Thymus (tissue), 11 donors: ENCODE data around the gene CDKN2B-AS1. TPM values are rescaled to one million over a fixed set of nuclear protein-coding genes. Genes with fewer than 3 reads are reported as not detected.

ENCODE experiments used
- DNase-seq, 9 donors: peaks; one replicate each; pipeline ENCODE4 v3.0.0-alpha.2; 2013; ENCODE audit warnings: low spot score in 9 of 9, low read depth in 6 of 9, missing footprints in 1 of 9
- H3K27ac ChIP-seq, 2 donors: one replicate each; pipeline ENCODE4 v1.5.1; 2013; ENCODE audit warnings: control low read depth in 1 of 2, low read depth in 1 of 2, low read length in 1 of 2, mild to moderate bottlenecking in 1 of 2, moderate library complexity in 1 of 2
- H3K27me3 ChIP-seq, 2 donors: one replicate each; pipeline ENCODE4 v1.5.1; 2013; ENCODE audit warnings: low read length in 1 of 2; ENCODE audit not compliant: control insufficient read depth in 2 of 2, insufficient read depth in 1 of 2
- H3K36me3 ChIP-seq, 2 donors: one replicate each; pipeline ENCODE4 v1.5.1; 2013; ENCODE audit warnings: low read length in 1 of 2, mild to moderate bottlenecking in 1 of 2, moderate library complexity in 1 of 2; ENCODE audit not compliant: control insufficient read depth in 2 of 2, insufficient read depth in 2 of 2
- H3K4me1 ChIP-seq, 2 donors: one replicate each; pipeline ENCODE4 v1.5.1; 2013; ENCODE audit warnings: low read length in 2 of 2; ENCODE audit not compliant: control insufficient read depth in 2 of 2, insufficient read depth in 2 of 2
- H3K4me3 ChIP-seq, 2 donors: one replicate each; pipeline ENCODE4 v1.5.1; 2013; ENCODE audit warnings: low read length in 2 of 2, control low read depth in 1 of 2, mild to moderate bottlenecking in 1 of 2
- H3K9me3 ChIP-seq, 2 donors: one replicate each; pipeline ENCODE4 v1.5.1; 2013; ENCODE audit warnings: low read length in 1 of 2, mild to moderate bottlenecking in 1 of 2; ENCODE audit not compliant: control insufficient read depth in 2 of 2, insufficient read depth in 1 of 2
- WGBS: extraction: QIAGEN DNeasy Blood & Tissue Kit; methylation state at CpG from one replicate; pipeline ENCODE4 v1.1.7; 2013; 5-methylcytosine and 5-hydroxymethylcytosine counted together
- polyA plus RNA-seq: library from polyadenylated mRNA; stranded (reverse); fragments of 200-250 nt; gene quantifications from one replicate; pipeline ENCODE4 v1.2.3, GENCODE V29; 2013
- total RNA-seq: library from RNA; stranded (reverse); fragments of 120-200 nt; gene quantifications from one replicate; pipeline ENCODE4 v1.2.4, GENCODE V29; 2013
- donor health status: healthy.

CDKN2B-AS1 gene
- total and polyA plus RNA-seq, 2 donors: 0.61 to 1.2 TPM

GRCh38 chr9:22114956-22115355, 120.4 kb downstream of the CDKN2B-AS1 start:
- Histone ChIP-seq H3K27me3 (peaks cover 0 to 3% of the 10 kb centered on the region in 2 donors), H3K9me3 (no peaks in the 10 kb centered on the region), H3K4me3 (no peak overlapping the region), H3K4me1 (no peaks in the 10 kb centered on the region), H3K36me3 (no peaks in the 10 kb centered on the region), H3K27ac (no peak overlapping the region)
- DNase-seq: no peak

- H3K4me1 ChIP-seq: no peaks in the 10 kb centered on the region
- no peak overlapping the region for H3K27ac ChIP-seq
- H3K9me3 ChIP-seq: no peaks in the 10 kb centered on the region
- H3K36me3 ChIP-seq: no peaks in the 10 kb centered on the region
- DNase-seq: no peak
- no peak overlapping the region for H3K4me3 ChIP-seq
- H3K27me3 ChIP-seq: peaks cover 0 to 3% of the 10 kb centered on the region in 2 donors
Observed at GRCh38 chr9:22116758-22117157, 122.2 kb downstream of the CDKN2B-AS1 start.

- DNase-seq: no peak
- 58% methylated on average over 9 of the region's 9 CpGs for WGBS
- peaks cover 0 to 3% of the 10 kb centered on the region in 2 donors for H3K27me3 ChIP-seq
Observed at GRCh38 chr9:22117511-22118384, 123.2 kb downstream of the CDKN2B-AS1 start.

GRCh38 chr9:22118810-22119521, 124.4 kb downstream of the CDKN2B-AS1 start:
- WGBS: 65% methylated on average over 5 of the region's 5 CpGs
- Histone ChIP-seq H3K4me1 (no peaks in the 10 kb centered on the region), H3K27ac (no peak overlapping the region)

More at GRCh38 chr9:22117511-22118384, 123.2 kb downstream of the CDKN2B-AS1 start:
- no peaks in the 10 kb centered on the region for H3K9me3 ChIP-seq
- H3K36me3 ChIP-seq: no peaks in the 10 kb centered on the region
- H3K4me1 ChIP-seq: no peaks in the 10 kb centered on the region
- H3K4me3 ChIP-seq: no peak overlapping the region
- no peak overlapping the region for H3K27ac ChIP-seq

GRCh38 chr9:22119522-22120158, 125.0 kb downstream of the CDKN2B-AS1 start:
- Histone ChIP-seq H3K9me3 (no peaks in the 10 kb centered on the region), H3K36me3 (no peaks in the 10 kb centered on the region), H3K4me1 (no peaks in the 10 kb centered on the region), H3K27ac (no peak overlapping the region), H3K27me3 (peaks cover 0 to 3% of the 10 kb centered on the region in 2 donors), H3K4me3 (no peak overlapping the region)
- whole genome bisulfite sequencing: 38% methylated on average over 3 of the region's 3 CpGs
- DNase-seq: peak in 6 of 9 donors; percentile 4 to 39 (median 8)

More at GRCh38 chr9:22118810-22119521, 124.4 kb downstream of the CDKN2B-AS1 start:
- Histone ChIP-seq H3K9me3 (no peaks in the 10 kb centered on the region), H3K4me3 (no peak overlapping the region), H3K36me3 (no peaks in the 10 kb centered on the region), H3K27me3 (peaks cover 0 to 3% of the 10 kb centered on the region in 2 donors)
- DNase-seq: no peak

- Histone ChIP-seq H3K27ac (no peak overlapping the region), H3K4me1 (no peaks in the 10 kb centered on the region), H3K27me3 (peaks cover 0 to 3% of the 10 kb centered on the region in 2 donors), H3K36me3 (no peaks in the 10 kb centered on the region), H3K9me3 (no peaks in the 10 kb centered on the region), H3K4me3 (no peak overlapping the region)
- DNase-seq: no peak
- 98% methylated on average over 1 of the region's 1 CpG for WGBS
Observed at GRCh38 chr9:22120159-22120549, 125.6 kb downstream of the CDKN2B-AS1 start.

- Histone ChIP-seq H3K36me3 (no peaks in the 10 kb centered on the region), H3K27me3 (peaks cover 0 to 3% of the 10 kb centered on the region in 2 donors), H3K9me3 (no peaks in the 10 kb centered on the region), H3K4me3 (no peak overlapping the region), H3K27ac (no peak overlapping the region), H3K4me1 (no peaks in the 10 kb centered on the region)
- 81% methylated on average over 1 of the region's 1 CpG for WGBS
- DNase-seq: no peak
Observed at GRCh38 chr9:22120595-22120994, 126.0 kb downstream of the CDKN2B-AS1 start.

- Histone ChIP-seq H3K27ac (no peak overlapping the region), H3K4me1 (no peaks in the 10 kb centered on the region)
Observed at GRCh38 chr9:22124263-22125011, 129.8 kb downstream of the CDKN2B-AS1 start.

More at GRCh38 chr9:22124263-22125011, 129.8 kb downstream of the CDKN2B-AS1 start:
- no peak for DNase-seq
- no peaks in the 10 kb centered on the region for H3K36me3 ChIP-seq
- no peaks in the 10 kb centered on the region for H3K9me3 ChIP-seq
- WGBS: 56% methylated on average over 6 of the region's 6 CpGs
- H3K27me3 ChIP-seq: no peaks in the 10 kb centered on the region
- H3K4me3 ChIP-seq: no peak overlapping the region
